Measurements from ENCODE around the gene PLXNA2.

The PLXNA2 gene

GRCh38 chr1:207973898-207974568 is 270.2 kb downstream of the PLXNA2 start:
- no peak overlapping the region for H3K27ac Mint-ChIP-seq
- H3K4me1 Mint-ChIP-seq = no peaks in the 10 kb centered on the region
- H3K4me3 Mint-ChIP-seq = no peak overlapping the region
- ATAC-seq (no peak), DNase-seq (ENCODE audit: low spot score in 2 of 2) (no peak)
- H3K9me3 Mint-ChIP-seq = no peaks in the 10 kb centered on the region
- no peaks in the 10 kb centered on the region for H3K36me3 Mint-ChIP-seq

DNA sequence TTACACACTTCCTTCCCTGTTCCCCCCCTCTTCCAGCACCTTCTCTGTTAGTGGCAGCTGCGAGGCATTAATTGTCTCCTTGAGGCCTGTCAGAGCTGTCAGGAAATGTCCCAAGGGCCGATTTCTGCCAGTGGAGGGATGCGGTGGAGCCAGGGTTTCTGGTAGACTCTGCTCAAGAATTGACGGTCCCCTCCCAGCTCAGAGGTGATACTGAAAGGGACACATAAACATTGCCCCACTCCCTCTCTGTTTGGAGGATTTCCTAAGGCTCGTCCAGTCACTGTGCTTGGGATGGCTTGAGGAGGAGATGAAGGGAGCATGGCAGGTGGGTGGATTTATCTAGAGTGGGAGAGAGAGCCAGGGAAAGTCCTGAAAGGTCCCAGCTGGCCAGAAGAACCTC is 271.8 kb downstream of the PLXNA2 start:
- Mint-ChIP-seq H3K9me3 (no peaks in the 10 kb centered on the region), H3K4me3 (no peak overlapping the region), H3K4me1 (no peaks in the 10 kb centered on the region), H3K27ac (no peak overlapping the region), H3K36me3 (no peaks in the 10 kb centered on the region)
- no peak for ATAC-seq
- no peak for DNase-seq (ENCODE audit: low spot score in 2 of 2)

Measured in stimulated activated effector memory CD8-positive, alpha-beta T cell treated with anti-CD3 and anti-CD28 coated beads, Interleukin-12 subunit alpha, Interleukin-12 subunit beta, amount 100 ng/mL, for 72 hours (primary cell).